Measurements from ENCODE around the gene SAT2.
"Not testable (repeated sequence)": the region's sequence is repeated elsewhere in the genome, so short reads cannot be mapped to it uniquely, and the experiment has no call there.

SAT2 gene

DNA sequence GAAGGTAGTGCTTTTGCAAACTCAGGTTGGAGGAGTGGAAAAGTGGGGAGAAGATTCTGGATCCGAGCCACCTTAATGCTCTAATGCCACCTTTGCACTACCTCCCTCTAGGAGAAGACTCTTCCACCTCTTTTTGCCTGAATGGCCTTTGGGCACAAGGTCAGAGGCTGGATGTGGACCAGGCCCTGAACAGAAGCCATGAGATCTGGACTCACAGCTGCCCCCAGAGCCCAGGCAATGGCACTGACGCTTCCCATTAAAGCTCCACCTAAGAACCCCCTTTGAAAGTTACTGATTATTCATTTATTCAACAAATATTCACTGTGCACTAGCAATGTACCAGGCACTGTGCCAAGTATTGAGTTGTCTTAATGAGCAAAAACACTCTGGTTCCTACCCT is 5.5 kb upstream of the SAT2 start:
- DNase-seq (ENCODE audit: low read depth): no peak

GRCh38 chr17:7632492-7632894 is 4.9 kb upstream of the SAT2 start:
- DNase-seq (ENCODE audit: low read depth): no peak

DNA sequence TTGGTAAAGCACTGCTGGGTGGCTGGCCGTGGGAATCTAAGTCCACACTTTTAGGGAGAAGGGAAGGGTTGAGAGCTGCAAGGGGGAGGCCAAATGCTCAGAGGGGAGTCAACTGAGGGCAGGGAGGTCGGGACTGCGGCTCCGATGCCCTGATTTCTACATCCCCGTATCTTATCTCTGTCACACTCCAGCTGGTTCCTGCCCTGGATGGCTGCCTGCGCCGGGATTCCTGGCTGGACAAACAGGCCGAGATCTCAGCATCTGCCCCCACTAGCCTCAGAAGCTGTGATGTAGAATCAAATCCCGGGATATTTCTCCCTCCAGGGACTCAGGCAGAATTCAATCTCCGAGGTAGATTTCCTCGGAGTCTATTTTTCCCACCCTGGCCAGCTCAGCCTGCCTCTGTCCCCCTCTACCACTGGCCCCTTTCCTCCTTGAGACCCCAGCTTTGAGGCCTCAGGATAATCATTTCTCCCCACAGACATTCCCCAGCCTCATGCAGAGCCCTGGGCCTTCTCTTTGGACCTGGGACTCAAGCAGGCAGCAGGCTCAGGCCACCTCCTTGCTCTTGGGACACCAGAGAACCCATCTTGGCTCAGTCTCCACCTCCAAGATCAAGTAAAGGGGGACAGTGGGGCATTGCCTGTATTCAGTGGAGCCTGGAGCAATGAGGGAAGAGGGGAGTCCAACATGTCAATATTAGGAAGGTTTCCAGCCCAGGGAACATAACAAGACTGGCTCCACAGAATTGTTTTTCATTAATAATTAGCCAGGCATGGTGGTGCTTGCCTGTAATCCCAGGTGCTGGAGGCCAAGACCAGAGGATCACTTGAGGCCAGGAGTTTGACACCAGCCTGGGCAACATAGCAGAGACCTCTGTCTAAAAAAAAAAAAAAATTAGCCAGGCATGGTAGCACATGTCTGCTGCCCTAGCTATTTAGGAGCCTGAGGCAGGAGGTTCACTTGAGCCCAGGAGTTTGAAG is 4.1 kb upstream of the SAT2 start:
- DNase-seq (ENCODE audit: low read depth): no peak

DNA sequence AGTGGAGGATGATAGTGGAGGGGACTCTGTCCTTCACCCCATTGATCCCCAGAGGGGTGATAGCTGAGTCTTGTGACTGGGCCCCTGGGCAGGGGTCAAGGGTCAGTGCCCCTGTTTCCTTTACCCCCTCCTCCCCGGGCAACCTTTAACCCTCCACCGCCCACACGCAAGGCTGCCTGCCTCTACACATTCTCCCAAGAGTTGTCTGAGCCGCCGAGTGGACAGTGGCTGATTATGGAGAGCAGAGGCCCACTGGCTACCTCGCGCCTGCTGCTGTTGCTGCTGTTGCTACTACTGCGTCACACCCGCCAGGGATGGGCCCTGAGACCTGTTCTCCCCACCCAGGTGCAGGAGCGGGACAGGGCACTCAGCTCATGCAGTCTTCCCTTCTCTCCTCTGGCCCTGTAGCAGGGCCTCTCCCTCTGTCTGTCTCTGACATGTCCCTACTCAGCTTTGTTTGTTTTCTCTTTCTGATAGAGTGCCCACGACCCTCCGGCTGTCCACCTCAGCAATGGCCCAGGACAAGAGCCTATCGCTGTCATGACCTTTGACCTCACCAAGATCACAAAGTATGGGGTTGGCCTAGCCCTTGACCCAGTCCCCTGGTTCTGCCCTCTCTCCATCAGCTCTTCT is 2.4 kb upstream of the SAT2 start, which contains the start of gene SHBG:
TSS of gene SHBG (plus strand) at position 197 of the 633 bp plus-strand sequence. CDS start at position 235, 38 bp downstream.
- DNase-seq (ENCODE audit: low read depth): no peak

DNA sequence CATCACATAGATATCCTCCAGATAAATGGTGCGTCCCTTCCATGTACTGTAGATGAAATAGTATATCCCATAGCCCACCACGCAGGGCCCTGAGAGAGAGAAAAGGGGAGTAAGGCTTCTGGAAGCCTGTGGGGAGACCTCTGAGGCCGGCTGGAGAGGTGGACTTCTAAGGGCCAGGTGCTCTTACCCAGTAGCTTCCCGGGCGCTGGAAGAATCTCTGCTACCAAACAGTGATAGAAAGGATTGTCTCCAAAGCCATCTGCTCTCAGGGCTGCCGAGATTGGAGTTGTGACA is 718 bp downstream of the SAT2 start:
- no peak for DNase-seq (ENCODE audit: low read depth)

GRCh38 chr17:7626307-7626706 is 1.3 kb downstream of the SAT2 start:
- no peak for DNase-seq (ENCODE audit: low read depth)

DNA sequence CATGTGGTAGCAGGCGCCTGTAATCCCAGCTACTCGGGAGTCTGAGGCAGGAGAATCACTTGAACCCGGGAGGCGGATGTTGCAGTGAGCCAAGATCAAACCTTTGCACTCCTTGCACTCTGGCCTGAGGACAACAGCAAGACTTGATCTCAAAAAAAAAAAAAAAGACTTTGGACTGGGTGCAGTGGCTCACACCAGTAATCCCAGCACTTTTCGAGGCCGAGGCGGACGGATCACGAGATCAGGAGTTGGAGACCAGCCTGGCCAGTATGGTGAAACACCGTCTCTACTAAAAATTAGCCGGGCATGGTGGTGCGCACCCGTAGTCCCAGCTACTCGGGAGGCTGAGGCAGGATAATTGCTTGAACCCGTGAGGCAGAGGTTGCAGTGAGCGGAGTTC is 1.9 kb downstream of the SAT2 start:
- DNase-seq (ENCODE audit: low read depth): not testable (repeated sequence)

- DNase-seq (ENCODE audit: low read depth): no peak
Measured at GRCh38 chr17:7623661-7624060, 4.0 kb downstream of the SAT2 start.

GRCh38 chr17:7620835-7621234 is 6.8 kb downstream of the SAT2 start:
- DNase-seq (ENCODE audit: low read depth): no peak

GRCh38 chr17:7618608-7619007 is 9.0 kb downstream of the SAT2 start:
- no peak for DNase-seq (ENCODE audit: low read depth)

GRCh38 chr17:7615265-7615747 is 12.3 kb downstream of the SAT2 start:
- no peak for DNase-seq (ENCODE audit: low read depth)

DNA sequence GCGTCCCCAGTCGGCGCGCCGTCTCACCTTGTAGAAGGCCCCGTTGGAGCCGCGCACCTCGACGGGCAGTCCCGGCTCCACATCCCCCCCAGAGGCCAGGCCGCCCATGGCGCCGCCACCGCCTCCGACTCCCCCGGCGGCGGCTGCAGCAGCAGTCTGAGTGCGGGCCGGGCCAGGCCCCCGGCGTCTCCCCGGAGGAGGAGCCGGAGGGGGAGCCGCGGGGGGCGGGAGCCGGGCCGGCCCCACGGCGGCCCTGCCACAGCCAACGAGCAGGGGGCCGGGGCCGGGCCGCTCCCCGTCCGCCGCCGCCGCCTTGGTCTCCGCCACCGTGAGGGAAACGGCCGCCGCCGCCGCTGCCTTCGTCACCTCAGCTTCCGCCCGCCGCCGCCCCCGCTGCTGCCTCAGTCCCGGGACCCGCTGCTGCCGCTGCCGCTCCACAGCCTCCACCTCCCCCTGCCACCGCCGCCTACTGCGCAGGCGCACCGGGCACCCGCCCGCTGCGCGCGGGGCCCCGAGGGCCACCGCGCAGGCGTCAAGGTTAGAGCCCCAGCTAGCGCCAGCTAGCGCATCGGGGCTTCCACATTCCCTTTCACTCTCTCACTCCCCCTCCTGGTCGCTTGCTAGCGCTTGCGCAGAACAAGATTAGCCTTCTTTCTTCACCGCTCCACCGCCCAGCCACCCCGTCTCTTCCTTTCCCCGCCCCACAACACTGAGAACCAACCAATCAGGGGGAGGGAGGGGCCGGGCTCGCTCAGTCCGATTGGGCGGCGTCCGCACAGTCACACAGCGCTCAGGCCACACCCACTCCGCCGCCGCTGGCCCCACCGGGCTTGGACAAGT is 13.0 kb downstream of the SAT2 start, which contains the start of gene FXR2:
TSS of gene FXR2 (minus strand) at position 473 of the 840 bp plus-strand sequence. CDS start at position 108, 365 bp downstream.
- no peak for DNase-seq (ENCODE audit: low read depth)

GRCh38 chr17:7613769-7614424 is 13.7 kb downstream of the SAT2 start:
- DNase-seq (ENCODE audit: low read depth): no peak

GRCh38 chr17:7612294-7612640 is 15.4 kb downstream of the SAT2 start:
- no peak for DNase-seq (ENCODE audit: low read depth)

GRCh38 chr17:7611635-7612293 is 15.9 kb downstream of the SAT2 start:
- no peak for DNase-seq (ENCODE audit: low read depth)

DNA sequence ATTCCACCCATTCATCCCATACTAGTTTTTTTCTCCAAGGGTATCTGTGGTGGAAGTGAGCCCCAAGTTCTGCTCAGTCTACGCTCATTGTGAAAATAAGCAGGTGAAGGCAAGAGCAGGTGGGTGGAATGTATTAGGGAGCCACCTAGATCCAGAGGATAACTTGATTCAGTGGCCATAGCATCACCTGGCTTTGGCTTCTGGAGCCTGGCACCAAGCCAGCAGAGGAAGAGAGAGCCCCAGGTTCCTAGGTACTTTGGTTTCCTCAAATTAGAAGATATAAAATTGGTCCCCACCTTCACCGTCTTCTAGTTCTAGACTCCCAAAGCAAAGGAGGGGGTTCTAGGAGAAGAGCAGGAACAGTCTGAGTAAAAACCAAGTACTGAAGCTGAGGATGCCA is 17.0 kb downstream of the SAT2 start:
- no peak for DNase-seq (ENCODE audit: low read depth)

- no peak for DNase-seq (ENCODE audit: low read depth)
Measured at GRCh38 chr17:7606280-7606679, 21.3 kb downstream of the SAT2 start.

DNA sequence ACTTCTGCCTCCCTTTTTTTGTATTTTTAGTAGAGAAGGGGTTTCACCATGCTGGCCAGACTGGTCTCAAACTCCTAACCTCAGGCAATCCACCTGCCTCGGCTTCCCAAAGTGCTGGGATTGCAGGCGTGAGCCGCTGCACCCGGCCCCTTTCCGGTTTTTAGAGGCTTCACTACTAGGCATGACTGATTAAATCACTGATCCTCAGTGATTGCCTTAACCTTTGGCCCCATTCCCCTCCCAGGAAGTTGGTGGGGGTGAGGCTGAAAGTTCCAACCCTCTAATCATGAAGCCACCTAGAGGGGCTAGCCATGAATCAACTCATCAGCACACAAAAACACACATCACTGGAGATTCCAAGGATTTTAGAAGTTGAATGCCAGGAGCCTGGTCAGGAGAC is 30.1 kb downstream of the SAT2 start:
- not testable (repeated sequence) for DNase-seq (ENCODE audit: low read depth)

- no peak for DNase-seq (ENCODE audit: low read depth)
Measured at GRCh38 chr17:7593296-7593695, 34.3 kb downstream of the SAT2 start.

DNA sequence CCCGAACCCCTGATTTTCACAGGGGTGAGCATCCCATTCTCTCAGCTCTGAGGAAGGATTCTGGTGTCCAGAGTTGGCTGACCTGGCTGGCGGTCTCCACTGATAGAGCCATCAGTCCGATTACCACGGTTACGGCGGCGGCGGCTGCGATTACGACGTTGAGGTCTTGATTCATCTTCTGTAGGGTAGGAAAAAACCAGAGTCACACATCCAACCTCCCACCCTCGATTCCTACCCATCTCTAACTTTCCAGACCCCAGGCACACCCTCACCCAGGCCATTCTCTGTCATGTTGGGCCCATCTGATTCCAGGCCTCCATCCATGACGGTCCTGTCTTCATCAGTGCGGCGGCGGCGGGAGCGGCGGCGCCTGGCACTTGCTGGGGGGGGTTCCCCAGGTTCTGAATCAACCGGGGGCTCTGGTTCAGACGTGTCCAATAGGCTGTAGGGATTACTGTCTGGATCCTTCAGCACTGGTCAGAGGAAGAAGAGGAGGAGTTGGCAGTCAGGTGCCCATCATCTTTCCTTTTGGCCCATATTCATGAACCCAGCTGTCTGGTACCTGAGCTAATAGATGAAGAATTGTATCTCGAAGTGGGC is 35.1 kb downstream of the SAT2 start:
- DNase-seq (ENCODE audit: low read depth): no peak

DNA sequence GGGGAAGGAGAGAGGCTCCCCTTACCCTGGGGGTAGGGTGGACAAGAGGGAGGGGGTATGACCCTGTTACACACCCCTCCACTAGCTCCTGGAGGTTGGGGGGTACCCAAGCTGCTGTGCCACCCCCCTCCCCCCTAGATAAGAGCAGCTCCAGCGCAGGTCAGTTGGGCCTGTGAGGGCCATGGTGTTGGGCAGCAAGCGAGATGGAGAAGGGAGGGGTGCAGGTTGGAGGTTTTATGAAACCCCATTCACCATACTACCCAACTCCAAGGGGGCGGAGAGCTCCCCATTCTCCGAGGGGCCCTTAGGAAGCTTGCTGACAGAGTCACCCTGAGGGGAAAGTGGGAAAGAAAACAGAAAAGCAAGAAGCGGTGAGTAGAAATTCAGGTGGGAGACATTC is 36.0 kb downstream of the SAT2 start:
- DNase-seq (ENCODE audit: low read depth): no peak
